Breast epithelium (tissue), 4 donors: Measurements from ENCODE around the gene ID1. TPM values are rescaled to one million over a fixed set of nuclear protein-coding genes. Genes with fewer than 3 reads are reported as not detected.

ENCODE experiments used
- DNase-seq, 2 donors: peaks; one replicate each; pipeline ENCODE4 v3.0.0-alpha.2; 2019; ENCODE audit warnings: low spot score in 2 of 2
- H3K27ac ChIP-seq, 2 donors: fragments of 200-600 bp; sonication (generic) in 1 of 2; one replicate each; pipeline ENCODE4 v1.5.1; 2016 to 2019; ENCODE audit warnings: mild to moderate bottlenecking in 1 of 2
- H3K27me3 ChIP-seq, 2 donors: fragments of 200-600 bp; sonication (generic) in 1 of 2; one replicate each; pipeline versions ENCODE4 v1.5.1 to v1.6.0; 2017 to 2019; ENCODE audit warnings: control low read depth in 1 of 2, mild to moderate bottlenecking in 1 of 2
- H3K36me3 ChIP-seq: fragments of 200-600 bp; one replicate; pipeline ENCODE4 v1.5.1; 2019
- H3K4me1 ChIP-seq, 2 donors: fragments of 200-600 bp; sonication (generic); one replicate each; pipeline ENCODE4 v1.5.1; 2016 to 2019; ENCODE audit warnings: control low read depth in 1 of 2
- H3K4me3 ChIP-seq, 3 donors: fragments of 200-600 bp; sonication (generic); 1 replicate in 2 of 3; 2 replicates in 1 of 3; pipeline ENCODE4 v1.5.1; 2016 to 2019; ENCODE audit warnings: mild to moderate bottlenecking in 3 of 3, moderate library complexity in 2 of 3
- H3K9me3 ChIP-seq, 2 donors: fragments of 200-600 bp; sonication (generic) in 1 of 2; one replicate each; pipeline ENCODE4 v1.5.1; 2016 to 2019; ENCODE audit warnings: control low read depth in 1 of 2
- POLR2A ChIP-seq: fragments of 450-650 bp; IDR thresholded peaks from one replicate; pipeline ENCODE4 v1.6.1; 2016; ENCODE audit warnings: antibody characterized with exemption, mild to moderate bottlenecking, moderate library complexity
- POLR2AphosphoS5 ChIP-seq, 3 donors: sonication (generic); formaldehyde crosslinking; IDR thresholded peaks; one replicate each; pipeline ENCODE4 v1.6.1; 2017; ENCODE audit warnings: antibody characterized with exemption in 3 of 3
- intact Hi-C: fragments of 100-400 bp; cut with DNase I; formaldehyde crosslinking; loops from one replicate; pipeline ENCODE4 v1.15.1; 2023; ENCODE audit warnings: low total_unique reads
- total RNA-seq, 3 donors: library from RNA; depleted of rRNA; stranded (reverse); fragments of >200 nt; gene quantifications; one replicate each; pipeline ENCODE4 v1.1.0, GENCODE V29; 2016
- TF ChIP-seq, protein P1 (sequence below), 3 donors: fragments of 450-650 bp; IDR thresholded peaks; one replicate each; pipeline ENCODE4 v1.5.1; 2016 to 2017; ENCODE audit warnings: antibody characterized with exemption in 3 of 3, mild to moderate bottlenecking in 3 of 3, moderate library complexity in 3 of 3

Gene ID1, protein sequence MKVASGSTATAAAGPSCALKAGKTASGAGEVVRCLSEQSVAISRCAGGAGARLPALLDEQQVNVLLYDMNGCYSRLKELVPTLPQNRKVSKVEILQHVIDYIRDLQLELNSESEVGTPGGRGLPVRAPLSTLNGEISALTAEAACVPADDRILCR
- total RNA-seq: 100 to 1,000 TPM; 156 to 407 (median 270) TPM

DNA sequence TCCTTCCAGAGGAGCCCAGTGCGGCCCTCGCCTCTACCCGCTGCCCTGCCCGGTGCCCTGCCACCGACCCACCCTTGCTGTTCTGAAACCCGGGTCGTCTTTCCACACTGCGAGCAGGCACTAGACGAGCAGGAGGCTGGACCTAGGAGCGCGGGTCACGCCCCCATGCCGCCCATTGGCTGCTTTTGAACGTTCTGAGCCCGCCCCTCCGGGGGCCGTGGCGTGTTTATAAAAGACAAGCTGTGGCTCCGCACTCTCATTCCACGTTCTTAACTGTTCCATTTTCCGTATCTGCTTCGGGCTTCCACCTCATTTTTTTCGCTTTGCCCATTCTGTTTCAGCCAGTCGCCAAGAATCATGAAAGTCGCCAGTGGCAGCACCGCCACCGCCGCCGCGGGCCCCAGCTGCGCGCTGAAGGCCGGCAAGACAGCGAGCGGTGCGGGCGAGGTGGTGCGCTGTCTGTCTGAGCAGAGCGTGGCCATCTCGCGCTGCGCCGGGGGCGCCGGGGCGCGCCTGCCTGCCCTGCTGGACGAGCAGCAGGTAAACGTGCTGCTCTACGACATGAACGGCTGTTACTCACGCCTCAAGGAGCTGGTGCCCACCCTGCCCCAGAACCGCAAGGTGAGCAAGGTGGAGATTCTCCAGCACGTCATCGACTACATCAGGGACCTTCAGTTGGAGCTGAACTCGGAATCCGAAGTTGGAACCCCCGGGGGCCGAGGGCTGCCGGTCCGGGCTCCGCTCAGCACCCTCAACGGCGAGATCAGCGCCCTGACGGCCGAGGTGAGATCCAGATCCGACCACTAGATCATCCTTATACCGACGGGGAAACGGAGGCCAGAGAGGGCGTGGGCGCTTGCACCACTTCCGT is at the start of gene ID1:
Gene ID1 (plus strand): TSS at position 259 of the 871 bp plus-strand sequence. CDS start 99 bp downstream, at position 358.
- peaks cover 5 to 20% of the 10 kb centered on the region in 2 donors for H3K4me1 ChIP-seq

DNA sequence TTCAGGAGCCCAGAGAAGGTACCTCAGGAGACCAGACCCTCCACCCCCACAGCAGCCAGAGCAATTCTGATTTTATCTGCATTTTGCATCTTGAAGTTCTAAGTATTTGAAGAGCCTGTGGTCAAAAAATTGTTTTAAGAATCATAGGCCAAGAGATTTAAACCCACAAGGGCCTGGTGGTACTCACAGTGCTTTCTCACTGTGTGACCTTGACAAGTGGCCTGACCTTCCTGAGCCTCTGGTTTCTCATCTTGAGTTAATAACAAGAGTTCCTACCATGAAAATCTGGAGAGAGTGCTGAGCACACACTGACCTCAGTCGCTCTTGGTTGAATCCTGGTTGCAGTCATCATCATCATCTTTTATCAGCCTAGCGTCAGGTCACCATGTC is 45.4 kb upstream of the ID1 start:
- Histone ChIP-seq H3K27me3 (no peaks in the 10 kb centered on the region), H3K9me3 (no peaks in the 10 kb centered on the region), H3K4me3 (no peak overlapping the region), H3K36me3 (no peaks in the 10 kb centered on the region), H3K27ac (peak overlapping the region; percentile 63 to 77), H3K4me1 (peaks cover 0 to 9% of the 10 kb centered on the region in 2 donors)
- TF ChIP-seq POLR2A (no peak), POLR2AphosphoS5 (IDR thresholded peaks at IDR 0.05) (no peak)
- TF ChIP-seq, protein P1, sequence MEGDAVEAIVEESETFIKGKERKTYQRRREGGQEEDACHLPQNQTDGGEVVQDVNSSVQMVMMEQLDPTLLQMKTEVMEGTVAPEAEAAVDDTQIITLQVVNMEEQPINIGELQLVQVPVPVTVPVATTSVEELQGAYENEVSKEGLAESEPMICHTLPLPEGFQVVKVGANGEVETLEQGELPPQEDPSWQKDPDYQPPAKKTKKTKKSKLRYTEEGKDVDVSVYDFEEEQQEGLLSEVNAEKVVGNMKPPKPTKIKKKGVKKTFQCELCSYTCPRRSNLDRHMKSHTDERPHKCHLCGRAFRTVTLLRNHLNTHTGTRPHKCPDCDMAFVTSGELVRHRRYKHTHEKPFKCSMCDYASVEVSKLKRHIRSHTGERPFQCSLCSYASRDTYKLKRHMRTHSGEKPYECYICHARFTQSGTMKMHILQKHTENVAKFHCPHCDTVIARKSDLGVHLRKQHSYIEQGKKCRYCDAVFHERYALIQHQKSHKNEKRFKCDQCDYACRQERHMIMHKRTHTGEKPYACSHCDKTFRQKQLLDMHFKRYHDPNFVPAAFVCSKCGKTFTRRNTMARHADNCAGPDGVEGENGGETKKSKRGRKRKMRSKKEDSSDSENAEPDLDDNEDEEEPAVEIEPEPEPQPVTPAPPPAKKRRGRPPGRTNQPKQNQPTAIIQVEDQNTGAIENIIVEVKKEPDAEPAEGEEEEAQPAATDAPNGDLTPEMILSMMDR (IDR thresholded peaks at IDR 0.05): no peak
- no peak for DNase-seq
- intact Hi-C loops: loop anchor here (1.0 kb wide), 1 partner anchor 54 kb away; no protein-coding TSS in a partner anchor

More for the DNA sequence above, at the start of gene ID1:
- TF ChIP-seq POLR2AphosphoS5 (IDR thresholded peaks at IDR 0.05): peak; percentile 89 to 99 (median 94)
- TF ChIP-seq, protein P1 (IDR thresholded peaks at IDR 0.05): no peak
- peak; percentile 65 for TF ChIP-seq POLR2A
- DNase-seq: peak; percentile 86 to 89
- H3K27me3 ChIP-seq: no peaks in the 10 kb centered on the region
- no peaks in the 10 kb centered on the region for H3K9me3 ChIP-seq
- H3K4me3 ChIP-seq: peak within 1 kb of the TSS; percentile 73 to 91 (median 73)
- intact Hi-C loops: loop anchor here (5.0 kb wide), 1 partner anchor 33 kb away; no protein-coding TSS in a partner anchor
- H3K36me3 ChIP-seq: no peaks in the 10 kb centered on the region
- H3K27ac ChIP-seq: peak within 1 kb of the TSS; percentile 77 to 88

DNA sequence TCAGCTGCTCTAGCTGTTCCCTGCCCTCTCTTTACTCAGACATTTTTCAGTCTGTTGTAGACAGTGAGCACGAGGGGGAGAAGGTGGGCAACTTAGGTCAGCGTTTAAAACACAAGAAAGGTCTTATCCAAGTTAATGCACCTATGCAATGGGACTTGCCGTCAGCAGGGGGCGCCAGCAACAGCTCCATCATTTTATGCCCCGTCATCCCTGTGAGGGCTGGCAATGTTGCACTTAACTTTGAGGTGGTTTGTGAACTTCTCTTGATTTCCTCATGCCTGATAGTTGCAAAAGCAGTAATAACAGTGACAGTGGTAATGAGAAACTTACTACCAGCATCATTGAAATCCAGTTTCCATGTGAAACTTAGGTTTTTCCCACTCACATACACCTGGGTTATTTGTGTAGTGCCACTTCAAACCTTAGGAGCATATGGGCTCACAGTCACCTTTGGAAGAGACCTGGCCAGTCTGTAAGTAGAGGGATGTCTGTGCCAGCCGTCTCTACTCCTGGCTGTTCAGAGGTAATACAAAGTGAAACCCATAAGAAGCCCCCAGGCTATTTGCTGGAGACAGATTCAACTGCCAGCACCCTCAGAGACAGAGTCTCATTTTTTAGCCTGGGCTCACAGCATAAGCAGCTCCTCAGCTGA is 44.9 kb upstream of the ID1 start:
- peak overlapping the region; percentile 63 to 77 for H3K27ac ChIP-seq
- no peaks in the 10 kb centered on the region for H3K27me3 ChIP-seq
- peak in 1 of 2 donors; percentile 68 for DNase-seq
- H3K4me3 ChIP-seq: no peak overlapping the region
- no peaks in the 10 kb centered on the region for H3K9me3 ChIP-seq
- intact Hi-C loops: no loop called here
- peaks cover 0 to 9% of the 10 kb centered on the region in 2 donors for H3K4me1 ChIP-seq
- TF ChIP-seq POLR2A (no peak), POLR2AphosphoS5 (IDR thresholded peaks at IDR 0.05) (peak in 1 of 3 donors; percentile 33)
- TF ChIP-seq, protein P1 (IDR thresholded peaks at IDR 0.05): peak; percentile 71 to 86 (median 81)
- no peaks in the 10 kb centered on the region for H3K36me3 ChIP-seq

DNA sequence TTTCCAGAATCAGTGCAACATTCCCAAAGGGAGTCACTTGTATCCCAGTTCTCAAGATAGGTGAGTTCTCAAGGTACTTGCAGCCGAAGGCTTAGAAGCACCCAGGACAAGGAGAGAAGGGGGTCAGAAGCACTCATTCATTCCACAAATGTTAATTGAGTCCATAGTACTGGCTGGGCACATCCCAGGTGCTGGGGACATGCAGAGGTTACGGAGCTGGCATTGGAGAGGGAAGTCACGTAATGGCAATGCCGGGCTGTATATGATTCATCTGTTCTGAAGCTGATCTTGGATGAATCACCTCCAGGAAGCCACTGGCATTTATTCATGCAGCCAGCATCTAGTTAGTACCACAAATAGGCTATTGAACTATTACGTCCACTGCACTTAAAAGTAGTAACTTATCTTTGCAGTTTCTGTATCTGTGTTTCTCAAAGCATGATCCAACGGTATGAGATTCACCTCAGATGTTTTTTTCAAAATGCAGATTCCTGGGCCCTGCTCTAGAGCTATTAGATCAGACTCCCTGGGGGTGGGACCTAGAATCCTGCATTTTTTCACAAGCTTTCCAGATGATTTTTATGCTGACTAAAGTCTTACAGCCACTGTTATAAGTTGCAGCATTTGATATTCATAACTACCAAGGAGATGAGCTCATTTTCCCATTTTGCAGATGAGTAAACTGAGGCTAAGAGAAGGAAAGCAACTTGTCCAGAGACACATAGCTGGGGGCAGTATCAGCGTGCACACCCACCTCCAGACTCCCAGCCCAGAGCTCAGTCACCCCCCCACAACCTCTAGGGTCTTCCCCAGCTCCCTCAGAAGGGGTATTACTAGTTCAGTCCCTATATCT is 44.1 kb upstream of the ID1 start:
- DNase-seq: peak in 1 of 2 donors; percentile 57
- no peaks in the 10 kb centered on the region for H3K27me3 ChIP-seq
- intact Hi-C loops: no loop called here
- no peaks in the 10 kb centered on the region for H3K36me3 ChIP-seq
- H3K4me1 ChIP-seq: peaks cover 0 to 9% of the 10 kb centered on the region in 2 donors
- H3K9me3 ChIP-seq: no peaks in the 10 kb centered on the region
- TF ChIP-seq POLR2AphosphoS5 (IDR thresholded peaks at IDR 0.05) (no peak), POLR2A (no peak)
- TF ChIP-seq, protein P1 (IDR thresholded peaks at IDR 0.05): no peak
- H3K27ac ChIP-seq: peak overlapping the region; percentile 63 to 77
- H3K4me3 ChIP-seq: no peak overlapping the region
